Lung (tissue), 12 donors: Measurements from ENCODE around the gene KCNH5. TPM values are rescaled to one million over a fixed set of nuclear protein-coding genes. Genes with fewer than 3 reads are reported as not detected.
"Not testable (repeated sequence)": the region's sequence is repeated elsewhere in the genome, so short reads cannot be mapped to it uniquely, and the experiment has no call there.

Experiments used
- ATAC-seq: fragments of 200-7000 bp; cut with Tn5 transposase; one replicate; pipeline ENCODE4 v1.9.1; 2020; ENCODE audit warnings: moderate number of reproducible peaks; ENCODE audit not compliant: insufficient read depth, low FRiP score
- DNase-seq, 3 donors: peaks; one replicate each; pipeline ENCODE4 v3.0.0-alpha.2; 2013 to 2017
- H3K27ac ChIP-seq, 2 donors: one replicate each; pipeline ENCODE4 v1.5.1; 2013; ENCODE audit warnings: mild to moderate bottlenecking in 2 of 2, moderate library complexity in 2 of 2, control low read depth in 1 of 2, inconsistent platforms in 1 of 2, low read depth in 1 of 2, low read length in 1 of 2
- H3K27me3 ChIP-seq, 3 donors: one replicate each; pipeline ENCODE4 v1.5.1; 2013; ENCODE audit warnings: low read length in 2 of 3; ENCODE audit not compliant: control insufficient read depth in 3 of 3, insufficient read depth in 3 of 3
- H3K36me3 ChIP-seq, 4 donors: one replicate each; pipeline ENCODE4 v1.5.1; 2013; ENCODE audit warnings: low read length in 4 of 4, mild to moderate bottlenecking in 1 of 4, moderate library complexity in 1 of 4; ENCODE audit not compliant: control insufficient read depth in 4 of 4, insufficient read depth in 4 of 4
- H3K4me1 ChIP-seq, 5 donors: one replicate each; pipeline ENCODE4 v1.5.1; 2013; ENCODE audit warnings: low read length in 5 of 5, mild to moderate bottlenecking in 2 of 5, moderate library complexity in 1 of 5; ENCODE audit not compliant: control insufficient read depth in 5 of 5, insufficient read depth in 5 of 5
- H3K4me3 ChIP-seq: one replicate; pipeline ENCODE4 v1.5.1; 2013; ENCODE audit warnings: mild to moderate bottlenecking, control low read depth, moderate library complexity
- H3K9ac ChIP-seq, 2 donors: one replicate each; pipeline ENCODE4 v1.5.1; 2013; ENCODE audit warnings: low read length in 2 of 2, control low read depth in 1 of 2; ENCODE audit not compliant: insufficient read depth in 1 of 2
- H3K9me3 ChIP-seq, 4 donors: one replicate each; pipeline ENCODE4 v1.5.1; 2013; ENCODE audit warnings: low read length in 3 of 4, mild to moderate bottlenecking in 1 of 4, moderate library complexity in 1 of 4; ENCODE audit not compliant: control insufficient read depth in 4 of 4, insufficient read depth in 3 of 4
- WGBS, 2 donors: extraction: QIAGEN DNeasy Blood & Tissue Kit; methylation state at CpG; one replicate each; pipeline ENCODE4 v1.1.7; 2013; 5-methylcytosine and 5-hydroxymethylcytosine counted together
- polyA plus RNA-seq, 2 donors: library from polyadenylated mRNA; stranded (reverse); fragments of 200-250 nt; gene quantifications; one replicate each; pipeline ENCODE4 v1.2.1, GENCODE V29; 2013
- total RNA-seq, 2 donors: library from RNA; depleted of rRNA in 1 of 2; stranded (reverse); fragments of >200 nt in 1 of 2; gene quantifications; one replicate each; pipeline ENCODE4 v1.2.1, GENCODE V29; 2014 to 2021
- TF ChIP-seq, protein P1 (sequence below): IDR thresholded peaks from 2 replicates; pipeline ENCODE4 v1.5.1; 2012; ENCODE audit warnings: mild to moderate bottlenecking; ENCODE audit errors: control extremely low read depth, extremely low read depth
- donor health status: control.
- donor health status: control.
- donor health status: Bipolar disorder and iron deficiency.
- donor health status: healthy.
- donor health status: DM: yes; HTN: yes; CAD: no.

The KCNH5 gene
- total and polyA plus RNA-seq, 4 donors, result 0.03 to 0.40 (median 0.08) TPM; not detected in 1

DNA sequence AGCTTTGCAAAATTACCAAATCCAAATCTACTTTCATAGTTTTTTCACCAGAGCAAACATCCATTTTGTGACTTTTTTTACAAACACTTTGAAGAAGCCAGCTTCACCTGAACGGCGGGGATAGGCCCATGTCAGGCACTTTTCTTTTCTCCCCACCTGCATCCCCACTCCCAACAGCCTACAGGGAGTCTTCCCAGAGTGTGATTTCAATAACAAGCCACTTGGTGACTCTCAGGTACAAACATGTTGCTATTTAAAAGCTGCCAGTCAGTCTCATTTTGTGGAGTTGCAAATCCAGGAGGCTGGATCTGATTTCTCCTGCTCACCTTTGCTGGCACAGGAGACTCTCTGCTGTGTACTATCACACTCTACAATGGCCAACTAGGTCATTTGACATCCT lies 285.5 kb downstream of the KCNH5 start:
- TF ChIP-seq, protein P1, sequence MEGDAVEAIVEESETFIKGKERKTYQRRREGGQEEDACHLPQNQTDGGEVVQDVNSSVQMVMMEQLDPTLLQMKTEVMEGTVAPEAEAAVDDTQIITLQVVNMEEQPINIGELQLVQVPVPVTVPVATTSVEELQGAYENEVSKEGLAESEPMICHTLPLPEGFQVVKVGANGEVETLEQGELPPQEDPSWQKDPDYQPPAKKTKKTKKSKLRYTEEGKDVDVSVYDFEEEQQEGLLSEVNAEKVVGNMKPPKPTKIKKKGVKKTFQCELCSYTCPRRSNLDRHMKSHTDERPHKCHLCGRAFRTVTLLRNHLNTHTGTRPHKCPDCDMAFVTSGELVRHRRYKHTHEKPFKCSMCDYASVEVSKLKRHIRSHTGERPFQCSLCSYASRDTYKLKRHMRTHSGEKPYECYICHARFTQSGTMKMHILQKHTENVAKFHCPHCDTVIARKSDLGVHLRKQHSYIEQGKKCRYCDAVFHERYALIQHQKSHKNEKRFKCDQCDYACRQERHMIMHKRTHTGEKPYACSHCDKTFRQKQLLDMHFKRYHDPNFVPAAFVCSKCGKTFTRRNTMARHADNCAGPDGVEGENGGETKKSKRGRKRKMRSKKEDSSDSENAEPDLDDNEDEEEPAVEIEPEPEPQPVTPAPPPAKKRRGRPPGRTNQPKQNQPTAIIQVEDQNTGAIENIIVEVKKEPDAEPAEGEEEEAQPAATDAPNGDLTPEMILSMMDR, result no peak
- H3K27ac ChIP-seq, result no peak overlapping the region
- H3K9me3 ChIP-seq, result peaks cover 0 to 8% (median 1%) of the 10 kb centered on the region in 4 donors
- no peak overlapping the region for H3K4me3 ChIP-seq
- ATAC-seq (no peak), DNase-seq (no peak)
- no peaks in the 10 kb centered on the region for H3K4me1 ChIP-seq
- no peaks in the 10 kb centered on the region for H3K36me3 ChIP-seq
- no peak overlapping the region for H3K9ac ChIP-seq
- no peaks in the 10 kb centered on the region for H3K27me3 ChIP-seq
- WGBS, 2 donors, result 52 to 55% methylated on average over 2 of the region's 2 CpGs

DNA sequence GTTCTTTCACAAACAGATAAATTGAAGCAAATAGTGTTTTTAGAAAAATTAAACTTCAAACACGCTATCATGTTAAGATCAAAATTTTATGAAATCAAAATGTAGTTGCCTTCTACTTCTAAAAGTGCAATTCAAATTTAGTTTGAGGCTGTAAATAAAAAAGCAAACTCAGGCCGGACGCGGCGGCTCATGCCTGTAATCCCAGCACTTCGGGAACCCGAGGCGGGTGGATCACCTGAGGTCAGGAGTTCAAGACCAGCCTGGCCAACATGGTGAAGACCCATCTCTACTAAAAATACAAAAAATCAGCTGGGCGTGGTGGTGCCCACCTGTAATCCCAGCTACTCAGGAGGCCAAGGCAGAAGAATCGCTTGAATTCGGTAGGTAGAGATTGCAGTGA lies 298.4 kb downstream of the KCNH5 start:
- H3K9ac ChIP-seq, H3K4me1 ChIP-seq, H3K36me3 ChIP-seq, H3K4me3 ChIP-seq, H3K27ac ChIP-seq, H3K9me3 ChIP-seq, ATAC-seq, H3K27me3 ChIP-seq, DNase-seq: not testable (repeated sequence)
- 94 to 96% methylated on average over 11 of the region's 11 CpGs for WGBS, 2 donors

DNA sequence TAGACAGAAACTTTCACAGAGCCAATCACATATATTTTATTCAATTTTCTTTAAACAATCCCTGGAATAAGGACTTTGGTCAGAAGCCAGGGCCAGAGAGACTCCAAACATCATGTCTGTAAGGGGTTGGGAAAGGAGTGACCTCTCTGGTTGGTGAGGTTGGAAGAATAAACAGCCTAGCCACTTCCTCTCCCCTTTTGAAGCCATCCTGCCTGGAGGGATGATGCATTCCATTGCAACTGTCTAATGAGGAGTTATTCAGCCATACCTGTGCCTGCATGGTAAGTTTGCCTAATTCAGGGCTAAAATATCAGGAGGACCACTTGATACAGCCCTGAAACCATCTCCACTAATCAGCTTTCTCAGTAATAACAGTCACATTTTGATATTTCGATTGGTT lies 299.8 kb downstream of the KCNH5 start:
- Histone ChIP-seq H3K4me1 (no peaks in the 10 kb centered on the region), H3K36me3 (no peaks in the 10 kb centered on the region), H3K4me3 (no peak overlapping the region), H3K9ac (no peak overlapping the region), H3K27ac (no peak overlapping the region), H3K27me3 (no peaks in the 10 kb centered on the region), H3K9me3 (no peaks in the 10 kb centered on the region)
- ATAC-seq (no peak), DNase-seq (no peak)
- 73 to 78% methylated on average over 1 of the region's 1 CpG for WGBS, 2 donors
- TF ChIP-seq, protein P1, result no peak

DNA sequence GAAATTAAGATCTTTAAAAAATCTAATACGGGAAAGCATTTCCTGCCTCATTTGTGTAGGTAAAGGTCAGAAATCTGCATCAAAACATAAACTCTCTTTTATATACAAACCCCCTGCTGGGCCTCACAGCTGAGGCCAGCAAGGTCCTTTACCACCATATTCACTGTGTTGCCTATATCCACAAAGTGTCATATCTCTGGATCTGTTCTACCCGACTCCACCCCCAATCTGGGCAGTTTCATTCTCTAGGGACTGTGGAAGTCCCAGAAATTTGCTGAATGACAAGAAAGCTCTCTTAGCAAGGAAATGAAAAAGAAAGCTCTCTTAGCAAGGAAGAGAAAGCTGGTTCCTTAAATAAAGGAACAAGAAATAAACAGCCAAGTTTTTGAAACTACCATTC lies 301.7 kb downstream of the KCNH5 start:
- DNase-seq, result peak in 1 of 3 donors; percentile 1
- ATAC-seq, result no peak
- Histone ChIP-seq H3K27me3 (no peaks in the 10 kb centered on the region), H3K36me3 (no peaks in the 10 kb centered on the region), H3K4me3 (no peak overlapping the region), H3K9ac (no peak overlapping the region), H3K27ac (no peak overlapping the region), H3K4me1 (no peaks in the 10 kb centered on the region), H3K9me3 (no peaks in the 10 kb centered on the region)
- TF ChIP-seq, protein P1, result no peak
- 56 to 67% methylated on average over 2 of the region's 2 CpGs for WGBS, 2 donors
